HFFc6 (cell line): ENCODE results near the gene CLDN9. TPM values are rescaled to one million over a fixed set of nuclear protein-coding genes. Genes with fewer than 3 reads are reported as not detected.
A peak's percentile ranks its signal among the peaks of the same experiment; 100 is the strongest.

Experiments used
- DNase-seq: peaks from one replicate; pipeline ENCODE4 v3.0.0-alpha.2; 2018
- H3K27ac Mint-ChIP-seq: 2 replicates; pipeline ENCODE4 v1.8.0; 2020; ENCODE audit warnings: mild to moderate bottlenecking, mixed read lengths
- H3K27me3 Mint-ChIP-seq: 2 replicates; pipeline ENCODE4 v1.8.0; 2021; ENCODE audit warnings: mild to moderate bottlenecking, moderate library complexity, mixed read lengths; ENCODE audit not compliant: insufficient read depth
- H3K36me3 Mint-ChIP-seq: 2 replicates; pipeline ENCODE4 v1.8.0; 2021; ENCODE audit warnings: low read depth, mixed read lengths
- H3K4me1 Mint-ChIP-seq: 2 replicates; pipeline ENCODE4 v1.8.0; 2020; ENCODE audit warnings: low read depth, mixed read lengths
- H3K4me3 Mint-ChIP-seq: 2 replicates; pipeline ENCODE4 v1.8.0; 2020; ENCODE audit warnings: mild to moderate bottlenecking, moderate library complexity, mixed read lengths
- H3K9me3 Mint-ChIP-seq: 2 replicates; pipeline ENCODE4 v1.8.0; 2020; ENCODE audit warnings: mild to moderate bottlenecking, mixed read lengths
- total RNA-seq, 6 experiments: library from RNA; stranded (reverse); fragmentation: NEBNext Ultra II Directional; extraction: Animal tissue kit (Norgen Biotek cat#: 25700); gene quantifications; 2 replicates in 1 of 6; 3 replicates in 5 of 6; pipeline ENCODE4 v1.2.3, GENCODE V29; 2021
- TF ChIP-seq, protein P1 (sequence below): fragments of 200-600 bp; sonication (generic); IDR thresholded peaks from 2 replicates; pipeline ENCODE4 v1.5.0; 2021; ENCODE audit warnings: antibody characterized with exemption, mild to moderate bottlenecking

Gene CLDN9
- total RNA-seq, 6 experiments from 2014 or later: not detected

GRCh38 chr16:3056336-3057180, 43.8 kb downstream of the CLDN9 start:
- peaks cover 8% of the 10 kb centered on the region for H3K4me1 Mint-ChIP-seq
- no peak for DNase-seq
- no peak overlapping the region for H3K4me3 Mint-ChIP-seq
- no peaks in the 10 kb centered on the region for H3K9me3 Mint-ChIP-seq
- TF ChIP-seq, protein P1, sequence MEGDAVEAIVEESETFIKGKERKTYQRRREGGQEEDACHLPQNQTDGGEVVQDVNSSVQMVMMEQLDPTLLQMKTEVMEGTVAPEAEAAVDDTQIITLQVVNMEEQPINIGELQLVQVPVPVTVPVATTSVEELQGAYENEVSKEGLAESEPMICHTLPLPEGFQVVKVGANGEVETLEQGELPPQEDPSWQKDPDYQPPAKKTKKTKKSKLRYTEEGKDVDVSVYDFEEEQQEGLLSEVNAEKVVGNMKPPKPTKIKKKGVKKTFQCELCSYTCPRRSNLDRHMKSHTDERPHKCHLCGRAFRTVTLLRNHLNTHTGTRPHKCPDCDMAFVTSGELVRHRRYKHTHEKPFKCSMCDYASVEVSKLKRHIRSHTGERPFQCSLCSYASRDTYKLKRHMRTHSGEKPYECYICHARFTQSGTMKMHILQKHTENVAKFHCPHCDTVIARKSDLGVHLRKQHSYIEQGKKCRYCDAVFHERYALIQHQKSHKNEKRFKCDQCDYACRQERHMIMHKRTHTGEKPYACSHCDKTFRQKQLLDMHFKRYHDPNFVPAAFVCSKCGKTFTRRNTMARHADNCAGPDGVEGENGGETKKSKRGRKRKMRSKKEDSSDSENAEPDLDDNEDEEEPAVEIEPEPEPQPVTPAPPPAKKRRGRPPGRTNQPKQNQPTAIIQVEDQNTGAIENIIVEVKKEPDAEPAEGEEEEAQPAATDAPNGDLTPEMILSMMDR: no peak
- peaks cover 4% of the 10 kb centered on the region for H3K27me3 Mint-ChIP-seq
- H3K27ac Mint-ChIP-seq: no peak overlapping the region
- no peaks in the 10 kb centered on the region for H3K36me3 Mint-ChIP-seq

GRCh38 chr16:3057181-3058138, 44.7 kb downstream of the CLDN9 start:
- no peak overlapping the region for H3K4me3 Mint-ChIP-seq
- H3K4me1 Mint-ChIP-seq: peaks cover 8% of the 10 kb centered on the region
- H3K9me3 Mint-ChIP-seq: no peaks in the 10 kb centered on the region
- DNase-seq: no peak
- TF ChIP-seq, protein P1: no peak
- H3K27ac Mint-ChIP-seq: no peak overlapping the region
- peaks cover 1% of the 10 kb centered on the region; the same call in 1 of the 2 replicates for H3K27me3 Mint-ChIP-seq
- H3K36me3 Mint-ChIP-seq: no peaks in the 10 kb centered on the region

- H3K36me3 Mint-ChIP-seq: no peaks in the 10 kb centered on the region
- H3K4me3 Mint-ChIP-seq: peak overlapping the region; percentile 89
- no peak overlapping the region; the same call in 1 of the 2 replicates for H3K27ac Mint-ChIP-seq
- H3K4me1 Mint-ChIP-seq: peaks cover 8% of the 10 kb centered on the region
- DNase-seq: no peak
- no peaks in the 10 kb centered on the region for H3K9me3 Mint-ChIP-seq
- peaks cover 4% of the 10 kb centered on the region for H3K27me3 Mint-ChIP-seq
- TF ChIP-seq, protein P1: no peak
Observed at GRCh38 chr16:3058139-3059030, 45.7 kb downstream of the CLDN9 start.

DNA sequence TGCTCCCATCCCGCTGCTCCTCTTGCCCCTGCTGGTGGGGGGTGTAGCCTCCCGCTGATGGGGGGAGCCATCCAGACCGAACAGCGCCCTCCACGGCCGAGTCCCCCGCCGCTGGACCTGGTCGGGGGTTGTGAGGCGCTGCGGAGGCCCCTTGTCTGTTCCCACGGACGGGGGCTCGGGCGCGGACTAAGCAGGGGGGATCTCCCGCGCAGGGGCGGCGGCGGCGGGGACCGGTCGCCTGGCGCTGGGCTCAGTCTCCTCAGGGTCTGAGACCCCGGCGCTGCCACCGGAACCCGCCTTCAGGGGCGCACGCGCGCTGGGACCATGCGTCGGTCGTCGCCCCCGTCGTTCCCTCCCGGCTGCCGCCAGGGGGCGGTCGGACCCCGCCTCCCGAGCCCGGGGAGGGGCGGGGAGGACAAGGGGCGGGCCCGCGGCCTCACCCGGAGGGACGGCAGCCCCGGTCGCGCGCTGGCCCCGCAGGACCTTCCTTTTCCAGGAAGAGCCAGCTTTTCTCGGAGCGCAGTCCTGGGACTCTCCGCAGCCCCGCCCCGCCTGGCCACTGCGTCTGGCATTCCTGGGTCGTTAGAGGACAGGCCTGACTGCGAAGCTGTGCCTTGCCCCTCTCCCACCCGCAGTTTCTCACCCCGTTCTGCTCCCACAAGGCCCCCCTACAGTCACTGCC, 46.5 kb downstream of the CLDN9 start:
- Mint-ChIP-seq H3K27me3 (peaks cover 4% of the 10 kb centered on the region), H3K4me1 (peaks cover 8% of the 10 kb centered on the region), H3K4me3 (peak overlapping the region; percentile 89), H3K36me3 (no peaks in the 10 kb centered on the region), H3K27ac (peak overlapping the region; percentile 84), H3K9me3 (no peaks in the 10 kb centered on the region)
- TF ChIP-seq, protein P1: peak; percentile 93
- peak; percentile 76 for DNase-seq
